NCI-H2107 treated with DMSO at 0.1 percent for 48 hours (cell line): Measurements from ENCODE around the gene INSIG2.
"Not testable (repeated sequence)": the region's sequence is repeated elsewhere in the genome, so short reads cannot be mapped to it uniquely, and the experiment has no call there.

Experiments
- DNase-seq: peaks from one replicate; lab custom pipeline; 2025; ENCODE audit not compliant: unreplicated experiment; lab: John Stamatoyannopoulos, UW

The INSIG2 gene

GRCh38 chr2:118059919-118060478 lies 28.3 kb upstream of the INSIG2 start:
- DNase-seq, result peak; percentile 23

- DNase-seq, result no peak
Observed at GRCh38 chr2:118061135-118061955, 26.9 kb upstream of the INSIG2 start.

- DNase-seq, result no peak
Observed at GRCh38 chr2:118062048-118062447, 26.2 kb upstream of the INSIG2 start.

DNA sequence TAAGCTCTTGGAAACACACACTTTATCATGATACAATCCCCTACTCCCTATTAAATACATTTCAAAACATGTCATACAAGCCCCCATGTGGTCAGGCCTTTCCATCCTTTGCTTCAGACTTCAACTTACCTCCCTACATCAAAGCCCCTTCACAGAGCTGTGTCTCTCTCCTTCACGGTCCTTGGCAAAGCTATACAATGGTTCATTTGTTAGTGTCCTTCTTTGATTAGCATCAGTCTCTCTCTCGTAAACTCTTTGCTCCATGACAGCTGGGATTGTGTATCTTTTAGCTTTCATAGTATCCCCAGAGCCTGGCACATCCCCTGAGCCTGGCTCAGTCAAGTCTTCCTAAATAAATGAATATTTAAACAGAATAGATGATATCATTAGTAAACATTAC lies 25.6 kb upstream of the INSIG2 start:
- DNase-seq, result no peak

DNA sequence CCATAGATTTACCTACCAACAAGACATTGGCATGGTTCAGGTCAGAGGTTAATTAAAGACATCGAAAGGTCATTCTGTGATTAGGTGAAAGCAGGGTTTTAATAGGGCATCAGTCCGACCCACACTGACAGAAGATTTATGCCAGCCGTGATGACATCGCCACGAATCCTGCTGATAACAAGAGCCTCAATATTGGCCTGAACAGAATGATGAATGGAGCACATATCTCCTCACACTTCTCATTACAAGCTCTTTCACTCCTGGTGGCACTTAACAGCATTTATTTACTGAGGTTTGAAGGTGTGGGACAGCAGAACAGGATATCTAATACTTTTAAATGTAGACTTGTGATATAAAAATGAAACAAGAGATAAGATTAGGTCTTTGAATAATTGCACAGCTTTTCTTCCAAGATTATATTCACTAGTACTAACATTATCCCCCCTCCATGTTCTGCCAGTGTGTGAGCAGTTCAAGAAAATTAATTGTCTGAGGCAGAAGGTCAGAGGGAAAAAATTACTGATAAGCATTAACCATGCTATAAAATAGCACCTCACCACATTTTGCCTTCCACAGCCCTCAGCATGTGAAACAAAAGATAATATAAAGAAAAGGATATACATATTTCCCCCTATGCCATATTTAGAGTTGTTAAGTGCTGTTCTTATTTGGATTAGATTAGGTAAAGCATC lies 23.1 kb upstream of the INSIG2 start:
- DNase-seq, result no peak

DNA sequence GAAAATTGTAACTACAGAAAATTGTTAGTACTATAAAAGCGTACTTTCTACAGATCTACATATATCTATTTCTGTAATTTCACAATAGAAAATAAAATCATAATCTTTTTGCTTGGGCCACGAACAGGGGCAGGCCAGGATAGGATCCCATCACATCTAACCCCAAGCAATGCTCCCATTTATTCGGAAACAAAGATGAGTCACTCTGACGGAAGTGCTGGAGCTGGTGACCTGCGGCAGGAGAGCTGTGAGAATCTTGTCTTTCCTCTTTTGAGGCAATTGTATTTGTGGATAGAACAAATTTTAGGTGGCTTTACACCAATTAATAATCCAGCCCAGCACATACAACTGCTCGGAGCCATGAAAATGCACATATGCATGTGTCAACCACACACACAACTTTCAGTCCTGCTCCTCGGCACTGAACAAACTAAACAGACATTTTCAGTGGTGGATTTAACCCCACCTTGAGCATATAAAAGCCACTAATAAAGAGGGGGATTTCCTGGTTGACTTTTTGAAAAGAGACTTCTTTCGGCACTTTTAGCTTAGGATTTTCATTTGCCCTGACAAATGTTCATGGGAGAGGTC lies 22.3 kb upstream of the INSIG2 start:
- DNase-seq, result no peak

- no peak for DNase-seq
Observed at GRCh38 chr2:118077636-118078247, 10.5 kb upstream of the INSIG2 start.

DNA sequence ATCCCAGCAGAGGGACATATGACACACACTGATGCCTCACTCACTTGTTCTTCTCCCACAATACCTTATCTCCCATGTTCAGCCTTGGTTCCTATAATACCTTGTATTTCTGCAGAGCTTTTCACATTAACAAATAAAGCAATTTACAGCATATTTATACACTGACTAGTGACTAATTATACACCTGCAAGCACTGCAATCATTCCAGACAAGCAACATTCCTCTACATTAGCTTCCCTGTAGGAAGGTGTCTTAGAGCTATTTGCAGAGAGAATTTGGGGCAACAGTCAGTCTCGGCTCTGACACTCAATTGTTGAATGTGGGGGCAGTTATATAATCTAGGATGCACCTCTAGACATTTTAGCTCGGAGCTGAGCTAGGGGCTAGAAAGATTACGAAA lies 9.5 kb upstream of the INSIG2 start:
- DNase-seq, result no peak

GRCh38 chr2:118084491-118085089 lies 3.7 kb upstream of the INSIG2 start:
- no peak for DNase-seq

- no peak for DNase-seq
Observed at GRCh38 chr2:118085173-118086023, 2.9 kb upstream of the INSIG2 start.

GRCh38 chr2:118086024-118086633 lies 2.1 kb upstream of the INSIG2 start:
- no peak for DNase-seq

DNA sequence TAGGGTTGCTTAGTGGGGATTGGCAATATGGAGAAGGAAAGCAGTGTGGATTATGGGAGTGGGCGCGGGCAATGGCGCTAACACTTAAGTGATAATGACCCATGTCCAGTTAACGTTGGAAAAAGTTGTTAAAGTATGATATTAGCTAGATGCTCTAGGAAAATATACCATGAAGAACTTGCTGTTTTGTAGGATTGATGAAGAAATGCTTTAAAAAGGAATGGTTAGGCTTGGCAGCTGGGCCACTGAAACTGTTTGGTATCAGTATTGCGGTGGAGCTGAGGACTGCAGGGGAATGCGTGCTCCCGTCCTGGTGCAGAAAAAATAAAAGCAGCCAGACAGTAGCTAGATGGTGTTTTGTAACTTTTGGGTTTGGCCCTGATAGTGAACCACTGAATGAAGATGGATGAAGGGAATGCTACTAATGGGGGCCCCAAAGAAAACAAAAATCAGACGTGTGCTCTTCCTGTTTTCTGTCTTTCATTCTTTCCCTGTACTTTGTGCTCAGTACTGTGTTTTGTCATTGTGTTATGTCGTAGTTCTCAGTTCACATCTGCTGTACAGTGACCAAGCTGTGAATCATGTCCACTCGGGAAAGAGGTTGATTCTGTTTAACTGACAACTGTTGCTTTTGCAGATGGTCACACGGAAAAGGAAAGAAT lies 999 bp downstream of the INSIG2 start:
- DNase-seq, result no peak

DNA sequence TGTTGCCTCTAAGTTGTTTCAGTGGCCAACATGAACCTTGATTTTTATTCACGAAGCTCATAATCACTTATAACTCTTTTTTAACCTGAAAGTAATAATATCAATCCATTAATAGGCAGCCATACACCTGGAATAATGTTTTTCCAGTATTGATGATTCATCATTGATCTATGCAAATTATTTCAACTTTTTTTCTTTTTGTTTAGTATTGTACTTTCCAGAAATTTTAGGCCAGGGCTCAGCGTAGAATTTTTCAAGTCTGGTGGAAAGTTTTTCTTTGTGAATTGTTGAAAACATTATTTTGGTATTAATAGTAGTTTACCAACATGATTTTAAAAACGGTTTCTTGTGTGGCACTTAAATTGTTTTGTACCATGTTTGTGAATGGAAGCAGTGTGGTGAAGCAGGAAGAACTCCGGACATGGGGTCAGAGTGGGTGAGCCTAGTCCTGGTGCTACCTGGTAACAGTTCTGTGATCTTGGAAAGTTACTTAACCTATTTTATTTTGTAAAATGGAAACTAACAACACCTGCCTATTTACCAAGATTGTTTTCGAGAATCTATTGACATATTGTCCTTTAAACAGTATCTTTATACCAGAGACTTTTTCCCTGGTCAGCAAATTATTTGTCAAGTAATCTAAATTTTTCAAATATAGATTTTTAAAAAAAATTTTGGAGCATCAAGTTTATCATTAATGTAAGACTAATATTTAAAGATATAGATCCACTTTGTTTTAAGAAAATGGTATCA lies 2.3 kb downstream of the INSIG2 start:
- DNase-seq, result no peak

- DNase-seq, result no peak
Observed at GRCh38 chr2:118091140-118091478, 2.8 kb downstream of the INSIG2 start.

DNA sequence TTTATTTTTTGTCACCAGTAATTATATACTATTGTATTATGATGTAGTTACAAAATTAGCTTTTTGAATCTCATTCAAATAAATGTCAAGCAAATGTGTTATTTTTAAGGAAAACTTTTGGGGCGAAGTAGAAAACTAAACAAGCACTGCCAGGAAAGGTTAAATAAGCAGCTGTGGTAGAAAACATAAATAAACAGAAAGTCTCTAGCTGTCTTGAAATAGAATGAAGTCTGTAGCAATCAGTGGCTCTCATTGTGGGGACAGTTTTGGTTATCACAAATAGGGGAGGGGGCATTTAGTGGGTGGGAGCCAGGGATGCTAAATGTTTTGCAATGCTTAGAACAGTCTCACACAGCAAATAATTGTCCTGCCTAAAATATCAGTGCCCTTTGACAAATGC lies 3.4 kb downstream of the INSIG2 start:
- no peak for DNase-seq

DNA sequence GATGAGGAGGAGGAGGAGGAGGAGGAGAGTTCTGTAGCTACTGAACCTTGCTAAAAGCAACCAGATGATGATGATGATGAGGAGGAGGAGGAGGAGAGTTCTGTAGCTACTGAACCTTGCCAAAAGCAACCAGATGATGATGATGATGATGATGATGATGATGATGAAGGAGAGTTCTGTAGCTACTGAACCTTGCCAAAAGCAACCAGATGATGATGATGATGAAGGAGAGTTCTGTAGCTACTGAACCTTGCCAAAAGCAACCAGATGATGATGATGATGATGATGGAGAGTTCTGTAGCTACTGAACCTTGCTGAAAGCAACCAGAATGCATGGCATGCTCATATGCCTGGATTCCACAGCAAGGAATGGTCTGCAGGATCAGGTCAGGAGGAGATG lies 5.8 kb downstream of the INSIG2 start:
- DNase-seq, result not testable (repeated sequence)

DNA sequence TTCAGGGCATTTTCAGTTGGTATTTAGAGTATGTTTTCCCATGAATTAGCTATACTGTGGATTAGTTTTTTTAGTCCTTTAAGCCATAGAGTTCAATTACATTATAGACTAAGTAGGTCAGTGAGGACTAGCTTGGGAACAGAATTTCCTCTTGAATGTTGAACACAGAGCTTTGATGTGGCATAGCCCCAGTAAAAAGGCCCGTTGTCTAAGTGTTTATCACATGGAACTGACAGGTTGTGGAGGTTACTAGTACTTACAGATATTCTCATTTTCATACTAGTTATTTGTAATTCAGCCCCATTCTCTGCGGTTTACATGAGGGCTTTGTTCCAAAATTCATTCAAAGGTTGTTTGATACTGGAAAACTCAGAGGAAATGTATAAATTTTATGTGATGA lies 6.2 kb downstream of the INSIG2 start:
- DNase-seq, result no peak

GRCh38 chr2:118095610-118096009 lies 7.3 kb downstream of the INSIG2 start:
- DNase-seq, result no peak

DNA sequence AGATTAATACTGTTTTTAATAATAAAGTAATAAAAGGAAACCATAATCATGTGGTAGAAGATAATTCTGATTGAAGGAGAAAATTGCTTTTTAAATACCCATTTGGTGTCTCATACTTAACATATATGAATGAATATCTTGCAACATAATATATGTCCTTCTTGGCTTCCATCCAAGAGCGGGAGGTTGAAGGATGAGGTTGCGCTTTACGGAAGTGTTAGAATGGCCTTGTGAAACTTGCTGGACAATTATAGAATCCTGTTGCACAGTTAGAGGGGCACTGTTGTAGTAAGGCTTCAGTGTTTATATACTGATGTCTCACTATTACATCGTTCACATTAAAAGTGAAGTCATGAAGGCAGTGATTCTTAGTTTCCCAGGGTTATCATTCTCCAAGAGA lies 9.4 kb downstream of the INSIG2 start:
- no peak for DNase-seq
